PC-9 (cell line): ENCODE results near the gene TEKTIP1.

Source experiments
- CTCF ChIP-seq: fragments of 200-600 bp; sonication (generic); conservative IDR thresholded peaks from 2 replicates; pipeline ENCODE4 v1.6.1; 2017; ENCODE audit warnings: mixed run types, antibody characterized with exemption, mild to moderate bottlenecking, moderate library complexity
- EZH2 ChIP-seq: fragments of 200-600 bp; sonication (generic); IDR thresholded peaks from 2 replicates; pipeline ENCODE4 v1.8.0; 2017; ENCODE audit warnings: antibody characterized with exemption, low read depth

- TF ChIP-seq CTCF = no peak
- TF ChIP-seq EZH2 = no peak
These were observed 24.0 kb upstream of the TEKTIP1 start for GRCh38 chr19:3514930-3515329.
